HepG2 (cell line): ENCODE measurements around the gene DTNB. TPM values are rescaled to one million over a fixed set of nuclear protein-coding genes. Genes with fewer than 3 reads are reported as not detected.

Experiments
- BATF2 ChIP-seq: sonication (generic); formaldehyde crosslinking; IDR thresholded peaks from 2 replicates; pipeline ENCODE4 v1.8.0; 2022; ENCODE audit warnings: mild to moderate bottlenecking, missing genetic modification reagents, moderate library complexity
- CREBL2 ChIP-seq: sonication (generic); formaldehyde crosslinking; IDR thresholded peaks from 2 replicates; pipeline ENCODE4 v1.8.1; 2023; ENCODE audit warnings: missing genetic modification reagents, mild to moderate bottlenecking, borderline replicate concordance
- FIP1L1 ChIP-seq: fragments of 200-400 bp; formaldehyde crosslinking; IDR thresholded peaks from 2 replicates; pipeline ENCODE4 v1.6.1; 2018; ENCODE audit warnings: low read depth, mild to moderate bottlenecking, low read length, moderate library complexity, borderline replicate concordance; ENCODE audit not compliant: insufficient read depth
- KDM5A ChIP-seq: fragments of 200-600 bp; sonication (generic); IDR thresholded peaks from 2 replicates; pipeline ENCODE4 v1.7.0; 2018; ENCODE audit warnings: antibody characterized with exemption, mild to moderate bottlenecking, low read length, borderline replicate concordance
- MXD1 ChIP-seq: sonication (generic); formaldehyde crosslinking; IDR thresholded peaks from 2 replicates; pipeline ENCODE4 v1.4.0; 2020; ENCODE audit warnings: mild to moderate bottlenecking, missing genetic modification reagents
- ZBED4 ChIP-seq: sonication (generic); formaldehyde crosslinking; IDR thresholded peaks from 2 replicates; pipeline ENCODE4 v1.4.0; 2020; ENCODE audit warnings: missing genetic modification reagents, borderline replicate concordance
- ZBTB20 ChIP-seq: sonication (generic); formaldehyde crosslinking; IDR thresholded peaks from 2 replicates; pipeline ENCODE4 v1.8.1; 2023; ENCODE audit warnings: missing genetic modification reagents, low read depth, mild to moderate bottlenecking, borderline replicate concordance
- ZBTB3 ChIP-seq: sonication (generic); formaldehyde crosslinking; IDR thresholded peaks from 2 replicates; pipeline ENCODE4 v1.4.0; 2020; ENCODE audit warnings: low read depth, mild to moderate bottlenecking, moderate library complexity, missing genetic modification reagents, borderline replicate concordance
- ZMYM3 ChIP-seq: sonication (generic); formaldehyde crosslinking; IDR thresholded peaks from 2 replicates; pipeline ENCODE4 v1.5.1; 2020; ENCODE audit warnings: mild to moderate bottlenecking, missing genetic modification reagents
- ZNF232 ChIP-seq: sonication (generic); formaldehyde crosslinking; IDR thresholded peaks from 2 replicates; pipeline ENCODE4 v1.4.0; 2020; ENCODE audit warnings: missing genetic modification reagents, borderline replicate concordance
- ZNF337 ChIP-seq: sonication (generic); formaldehyde crosslinking; IDR thresholded peaks from 2 replicates; pipeline ENCODE4 v1.5.1; 2020; ENCODE audit warnings: missing genetic modification reagents, low read depth, mild to moderate bottlenecking, borderline replicate concordance
- ZNF407 ChIP-seq: sonication (generic); formaldehyde crosslinking; IDR thresholded peaks from one replicate; pipeline ENCODE4 v1.5.1; 2020; ENCODE audit warnings: mild to moderate bottlenecking, missing genetic modification reagents; ENCODE audit errors: not compliant biosample characterization
- ZNF703 ChIP-seq: sonication (generic); formaldehyde crosslinking; IDR thresholded peaks from 2 replicates; pipeline ENCODE4 v1.5.1; 2020; ENCODE audit warnings: missing genetic modification reagents, mild to moderate bottlenecking, moderate library complexity, borderline replicate concordance
- polyA plus RNA-seq, 8 experiments: library from polyadenylated mRNA; depleted of rRNA in 3 of 8; stranded (reverse) in 7 of 8; unstranded in 1 of 8; fragments of >200 nt; fragmentation: Illumina TruSeq in 4 of 8; extraction: Trizol in 4 of 8; gene quantifications; 2 replicates each; pipeline versions ENCODE4 v1.2.1 to v1.2.3, GENCODE V29; 2011 to 2016; ENCODE audit warnings: low read depth in 4 of 8, missing spikeins in 1 of 8, mixed read lengths in 1 of 8; ENCODE audit not compliant: insufficient read depth in 1 of 8
- total RNA-seq, 5 experiments: library from RNA; depleted of rRNA; stranded (reverse); fragments of >200 nt; fragmentation: Illumina TruSeq; extraction: Trizol; gene quantifications; 2 replicates each; pipeline ENCODE4 v1.2.3, GENCODE V29; 2016; ENCODE audit warnings: low read depth in 1 of 5

DTNB gene
- total and polyA plus RNA-seq, 2 of the 13 experiments (the other 11 are each of a cell fraction or from before 2014, with no cell fraction given) = 14.4 to 23.9 TPM

- peak; percentile 82 for TF ChIP-seq ZNF407 (CRISPR knock-in tag)
- no peak for TF ChIP-seq CREBL2 (CRISPR knock-in tag)
- peak; percentile 76; the same call in 1 of the 2 replicates for TF ChIP-seq ZNF232 (CRISPR knock-in tag)
- TF ChIP-seq ZBTB3 (CRISPR knock-in tag) = no peak
- TF ChIP-seq ZMYM3 = peak; percentile 93; the same call in 1 of the 2 replicates
- no peak for TF ChIP-seq ZNF337 (CRISPR knock-in tag)
- peak; percentile 97 for TF ChIP-seq ZBED4 (CRISPR knock-in tag)
- peak; percentile 93 for TF ChIP-seq MXD1 (CRISPR knock-in tag)
- 0 out of 2 replicates have a peak, but pooled peaks have one; percentile 60 for TF ChIP-seq FIP1L1
- no peak for TF ChIP-seq KDM5A
- peak; percentile 83; the same call in 1 of the 2 replicates for TF ChIP-seq ZNF703
- peak; percentile 75 for TF ChIP-seq BATF2 (CRISPR knock-in tag)
- no peak; the same call in 1 of the 2 replicates for TF ChIP-seq ZBTB20 (CRISPR knock-in tag)
These were observed 330.8 kb downstream of the DTNB start (continued) for GRCh38 chr2:25342372-25343186.
